CD4-positive, alpha-beta T cell treated with Interferon alpha-2 for 1 hour (primary cell): ENCODE data around the gene ADNP.

ENCODE experiments used
- DNase-seq, 2 donors: peaks; one replicate each; pipeline ENCODE4 v3.0.0-alpha.2; 2020 to 2022

ADNP gene

GRCh38 chr20:50932016-50932485 is 814 bp upstream of the ADNP start:
- peak in 1 of 2 donors; percentile 10 for DNase-seq

GRCh38 chr20:50930976-50931305 is 296 bp downstream of the ADNP start:
- DNase-seq: no peak

- DNase-seq: no peak
Measured at GRCh38 chr20:50930139-50930975, 880 bp downstream of the ADNP start.

- DNase-seq: peak; percentile 93 to 95
Measured at GRCh38 chr20:50929299-50930138, 1.7 kb downstream of the ADNP start.

GRCh38 chr20:50928469-50928868 is 2.8 kb downstream of the ADNP start:
- DNase-seq: peak in 1 of 2 donors; percentile 17

GRCh38 chr20:50926530-50926929 is 4.7 kb downstream of the ADNP start:
- no peak for DNase-seq

- no peak for DNase-seq
Measured at GRCh38 chr20:50924261-50924920, 6.8 kb downstream of the ADNP start.

- no peak for DNase-seq
Measured at GRCh38 chr20:50921803-50922501, 9.3 kb downstream of the ADNP start.

GRCh38 chr20:50920997-50921396 is 10.2 kb downstream of the ADNP start:
- DNase-seq: peak in 1 of 2 donors; percentile 24

GRCh38 chr20:50919567-50919966 is 11.7 kb downstream of the ADNP start:
- no peak for DNase-seq

- DNase-seq: no peak
Measured at GRCh38 chr20:50918403-50918802, 12.8 kb downstream of the ADNP start.

- DNase-seq: no peak
Measured at GRCh38 chr20:50916934-50917333, 14.3 kb downstream of the ADNP start.

- DNase-seq: no peak
Measured at GRCh38 chr20:50916257-50916656, 15.0 kb downstream of the ADNP start.

GRCh38 chr20:50915424-50915823 is 15.8 kb downstream of the ADNP start:
- DNase-seq: no peak

- DNase-seq: no peak
Measured at GRCh38 chr20:50913690-50914375, 17.4 kb downstream of the ADNP start.

- no peak for DNase-seq
Measured at GRCh38 chr20:50911716-50912115, 19.5 kb downstream of the ADNP start.

GRCh38 chr20:50911030-50911429 is 20.2 kb downstream of the ADNP start:
- no peak for DNase-seq

GRCh38 chr20:50909413-50909812 is 21.8 kb downstream of the ADNP start:
- DNase-seq: no peak

GRCh38 chr20:50904067-50904570 is 27.1 kb downstream of the ADNP start:
- DNase-seq: no peak

- DNase-seq: no peak
Measured at GRCh38 chr20:50903353-50904051, 27.7 kb downstream of the ADNP start.

GRCh38 chr20:50901301-50901700 is 29.9 kb downstream of the ADNP start:
- DNase-seq: no peak
